D721Med (cell line): ENCODE data around the gene CALML6.
A peak's percentile ranks its signal among the peaks of the same experiment; 100 is the strongest.

ENCODE experiments used
- DNase-seq: peaks from one replicate; pipeline ENCODE4 v3.0.0; 2011; ENCODE audit warnings: low spot score; ENCODE audit not compliant: insufficient read length
- FAIRE-seq: peaks from 2 replicates; lab custom pipeline; 2011; peaks lifted over from hg19 to GRCh38; lab: Jason Lieb, UNC
- CTCF ChIP-seq: IDR thresholded peaks from 2 replicates; pipeline ENCODE4 v1.5.1; 2012; ENCODE audit warnings: mild to moderate bottlenecking, control low read depth; ENCODE audit not compliant: insufficient read depth; ENCODE audit errors: missing control alignments

Gene CALML6

GRCh38 chr1:1941868-1942752, 27.1 kb downstream of the CALML6 start:
- DNase-seq = no peak
- no peak for FAIRE-seq
- TF ChIP-seq CTCF = no peak

- FAIRE-seq (no peak), DNase-seq (no peak)
- no peak for TF ChIP-seq CTCF
Measured at GRCh38 chr1:1942753-1943656, 27.9 kb downstream of the CALML6 start.

- DNase-seq = peak; percentile 39
- no peak for FAIRE-seq
- TF ChIP-seq CTCF = peak; percentile 64
Measured at GRCh38 chr1:1943834-1944570, 28.9 kb downstream of the CALML6 start.

- no peak for TF ChIP-seq CTCF
- no peak for FAIRE-seq
- no peak for DNase-seq
Measured at GRCh38 chr1:1945782-1946393, 30.8 kb downstream of the CALML6 start.

- TF ChIP-seq CTCF = no peak
- FAIRE-seq = no peak
- DNase-seq = no peak
Measured at GRCh38 chr1:1946540-1946939, 31.5 kb downstream of the CALML6 start.

GRCh38 chr1:1947493-1947892, 32.4 kb downstream of the CALML6 start:
- no peak for TF ChIP-seq CTCF
- FAIRE-seq (no peak), DNase-seq (no peak)
